ENCODE data around the gene DENND4A. TPM values are rescaled to one million over a fixed set of nuclear protein-coding genes. Genes with fewer than 3 reads are reported as not detected.

Gene DENND4A
- total and polyA plus RNA-seq, 2 donors (not counting 1 experiment from before 2014, with no cell fraction given), result 24.4 to 103 TPM

- Histone ChIP-seq H2AFZ (ENCODE audit: insufficient read depth, low read depth, low read length, poor library complexity, severe bottlenecking) (no peak overlapping the region), H3K27ac (ENCODE audit: low read length in 2 of 2) (no peak overlapping the region), H3K36me3 (replicated peaks in 1 of 2; ENCODE audit: control extremely low read depth in 1 of 2, control insufficient read depth in 1 of 2, extremely low read depth in 1 of 2, insufficient read depth in 2 of 2, low read length in 1 of 2) (peaks cover 5 to 81% of the 10 kb centered on the region in 2 experiments), H3K9me3 (ENCODE audit: control extremely low read depth in 1 of 3, control insufficient read depth in 2 of 3, insufficient read depth in 1 of 3, low read length in 2 of 3) (no peaks in the 10 kb centered on the region), H3K27me3 (replicated peaks in 1 of 4; ENCODE audit: control extremely low read depth in 1 of 4, control insufficient read depth in 3 of 4, insufficient read depth in 4 of 4, low read length in 3 of 4) (no peaks in the 10 kb centered on the region), H3K4me3 (ENCODE audit: control extremely low read depth in 1 of 5, extremely low read depth in 1 of 5, insufficient read depth in 1 of 5, low read depth in 2 of 5, low read length in 4 of 5) (no peak overlapping the region), H3K79me2 (ENCODE audit: control insufficient read depth, insufficient read depth, low read length) (no peaks in the 10 kb centered on the region), H3K4me1 (ENCODE audit: control insufficient read depth in 2 of 2, insufficient read depth in 2 of 2, low read length in 2 of 2) (peaks cover 3 to 11% of the 10 kb centered on the region in 2 donors), H3K9ac (ENCODE audit: low read length) (no peak overlapping the region), H4K20me1 (ENCODE audit: control insufficient read depth, insufficient read depth, low read length, poor library complexity, severe bottlenecking) (no peaks in the 10 kb centered on the region), H3K4me2 (replicated peaks; ENCODE audit: low read depth, low read length, poor library complexity, severe bottlenecking) (no peak overlapping the region)
- ChIA-PET POLR2A (no interaction called here), CTCF (interaction anchor here (0.6 to 3.8 kb wide), 4 partner anchors 7 to 1241 kb away, joined by 3 to 14 read pairs (median 3); no protein-coding TSS in a partner anchor)
- ATAC-seq (ENCODE audit: low read depth), result no peak
- no peak for DNase-seq
- no peaks in the 10 kb centered on the region for H3K9me3 Mint-ChIP-seq (ENCODE audit: insufficient read depth)
- H3K27me3 Mint-ChIP-seq, result no peaks in the 10 kb centered on the region
- no peak overlapping the region for H3K4me3 Mint-ChIP-seq
- WGBS (ENCODE audit: insufficient coverage), result no CpG with 5 or more reads among the region's 2 CpGs
- H3K27ac Mint-ChIP-seq, result no peak overlapping the region
- TF ChIP-seq EZH2 (IDR thresholded peaks at IDR 0.05; ENCODE audit: borderline replicate concordance, insufficient read depth, low read depth, low read length, poor library complexity, severe bottlenecking) (no peak), CTCF (IDR thresholded peaks at IDR 0.05) (no peak)
- H3K4me1 Mint-ChIP-seq, result peaks cover 31% of the 10 kb centered on the region
- intact Hi-C loops (cut with micrococcal nuclease), result loop anchor here (5.0 to 10.0 kb wide), 2 partner anchors 46 to 74 kb away; no protein-coding TSS in a partner anchor
These were observed 131.2 kb downstream of the DENND4A start for GRCh38 chr15:65660927-65661326.

GRCh38 chr15:65659502-65660052, 132.5 kb downstream of the DENND4A start:
- TF ChIP-seq EZH2 (IDR thresholded peaks at IDR 0.05; ENCODE audit: borderline replicate concordance, insufficient read depth, low read depth, low read length, poor library complexity, severe bottlenecking), result no peak
- no peak for TF ChIP-seq CTCF (IDR thresholded peaks at IDR 0.05)
- Mint-ChIP-seq H3K9me3 (ENCODE audit: insufficient read depth) (no peaks in the 10 kb centered on the region), H3K27ac (peak overlapping the region; percentile 71), H3K4me3 (no peak overlapping the region), H3K27me3 (no peaks in the 10 kb centered on the region), H3K4me1 (peaks cover 28% of the 10 kb centered on the region)
- Histone ChIP-seq H3K36me3 (replicated peaks in 1 of 2; ENCODE audit: control extremely low read depth in 1 of 2, control insufficient read depth in 1 of 2, extremely low read depth in 1 of 2, insufficient read depth in 2 of 2, low read length in 1 of 2) (peaks cover 0 to 81% of the 10 kb centered on the region in 2 experiments), H3K27ac (ENCODE audit: low read length in 2 of 2) (peak overlapping the region in 1 of 2 donors; percentile 27), H3K9ac (ENCODE audit: low read length) (no peak overlapping the region), H4K20me1 (ENCODE audit: control insufficient read depth, insufficient read depth, low read length, poor library complexity, severe bottlenecking) (no peaks in the 10 kb centered on the region), H3K27me3 (replicated peaks in 1 of 4; ENCODE audit: control extremely low read depth in 1 of 4, control insufficient read depth in 3 of 4, insufficient read depth in 4 of 4, low read length in 3 of 4) (no peaks in the 10 kb centered on the region), H3K4me2 (replicated peaks; ENCODE audit: low read depth, low read length, poor library complexity, severe bottlenecking) (no peak overlapping the region), H3K79me2 (ENCODE audit: control insufficient read depth, insufficient read depth, low read length) (no peaks in the 10 kb centered on the region), H3K4me1 (ENCODE audit: control insufficient read depth in 2 of 2, insufficient read depth in 2 of 2, low read length in 2 of 2) (peaks cover 3 to 11% of the 10 kb centered on the region in 2 donors), H3K9me3 (ENCODE audit: control extremely low read depth in 1 of 3, control insufficient read depth in 2 of 3, insufficient read depth in 1 of 3, low read length in 2 of 3) (no peaks in the 10 kb centered on the region), H3K4me3 (ENCODE audit: control extremely low read depth in 1 of 5, extremely low read depth in 1 of 5, insufficient read depth in 1 of 5, low read depth in 2 of 5, low read length in 4 of 5) (no peak overlapping the region), H2AFZ (ENCODE audit: insufficient read depth, low read depth, low read length, poor library complexity, severe bottlenecking) (no peak overlapping the region)
- no CpG with 5 or more reads among the region's 4 CpGs for WGBS (ENCODE audit: insufficient coverage)
- ChIA-PET CTCF (interaction anchor here (1.1 to 3.8 kb wide), 4 partner anchors 9 to 650 kb away, joined by 3 to 14 read pairs (median 4); no protein-coding TSS in a partner anchor), POLR2A (no interaction called here)
- ATAC-seq (ENCODE audit: low read depth) (no peak), DNase-seq (no peak)
- intact Hi-C loops (cut with micrococcal nuclease), result loop anchor here (5.0 to 10.0 kb wide), 2 partner anchors 48 to 75 kb away; no protein-coding TSS in a partner anchor
